ENCODE data around the gene NOS1. TPM values are rescaled to one million over a fixed set of nuclear protein-coding genes. Genes with fewer than 3 reads are reported as not detected.
A peak's percentile ranks its signal among the peaks of the same experiment; 100 is the strongest.
"Not testable (repeated sequence)": the region's sequence is repeated elsewhere in the genome, so short reads cannot be mapped to it uniquely, and the experiment has no call there.

Gene NOS1
- total RNA-seq (2014; rRNA removed; shearing (Covaris generic)): 119 and 131 TPM in 2 replicates

- 0 out of 2 replicates have a peak, but pooled peaks cover 3% of the 10 kb centered on the region for H3K4me1 ChIP-seq
- H3K27ac ChIP-seq: no peak within 1 kb of the TSS
- no peak within 1 kb of the TSS for H3K4me3 ChIP-seq
- no peaks in the 10 kb centered on the region for H3K27me3 ChIP-seq
- peaks cover 10% of the 10 kb centered on the region; the same call in 1 of the 2 replicates for H3K36me3 ChIP-seq
- DNase-seq: no peak
- H3K9me3 ChIP-seq (replicated peaks): no peaks in the 10 kb centered on the region
These were observed at the start of gene NOS1 for GRCh38 chr12:117361347-117361751. TSS of gene NOS1 (minus strand) at chr12:117361626. CDS start at chr12:117331069, 30,557 bp downstream.

GRCh38 chr12:117409286-117409685 lies 47.9 kb upstream of the NOS1 start:
- DNase-seq: no peak
- H3K27ac ChIP-seq: no peak overlapping the region
- peaks cover 14% of the 10 kb centered on the region for H3K36me3 ChIP-seq
- H3K4me1 ChIP-seq: no peaks in the 10 kb centered on the region
- no peaks in the 10 kb centered on the region for H3K9me3 ChIP-seq (replicated peaks)
- no peaks in the 10 kb centered on the region for H3K27me3 ChIP-seq
- H3K4me3 ChIP-seq: no peak overlapping the region

GRCh38 chr12:117408161-117408791 lies 46.9 kb upstream of the NOS1 start:
- DNase-seq: peak in 1 of 2 experiments; percentile 12
- no peaks in the 10 kb centered on the region for H3K27me3 ChIP-seq
- H3K4me3 ChIP-seq: no peak overlapping the region
- no peaks in the 10 kb centered on the region for H3K4me1 ChIP-seq
- H3K36me3 ChIP-seq: peaks cover 24% of the 10 kb centered on the region
- no peaks in the 10 kb centered on the region for H3K9me3 ChIP-seq (replicated peaks)
- H3K27ac ChIP-seq: no peak overlapping the region

- Histone ChIP-seq H3K36me3 (peaks cover 27% of the 10 kb centered on the region), H3K27me3 (no peaks in the 10 kb centered on the region), H3K27ac (no peak overlapping the region), H3K9me3 (replicated peaks) (no peaks in the 10 kb centered on the region), H3K4me3 (no peak overlapping the region), H3K4me1 (no peaks in the 10 kb centered on the region)
- no peak for DNase-seq
These were observed 43.5 kb upstream of the NOS1 start for GRCh38 chr12:117404940-117405339.

- Histone ChIP-seq H3K27me3 (no peaks in the 10 kb centered on the region), H3K27ac (no peak overlapping the region), H3K4me3 (no peak overlapping the region), H3K36me3 (peaks cover 30% of the 10 kb centered on the region), H3K4me1 (no peaks in the 10 kb centered on the region), H3K9me3 (replicated peaks) (no peaks in the 10 kb centered on the region; the same call in 1 of the 2 replicates)
- no peak for DNase-seq
These were observed 42.9 kb upstream of the NOS1 start for GRCh38 chr12:117404203-117404853.

- Histone ChIP-seq H3K36me3 (peaks cover 31% of the 10 kb centered on the region), H3K4me1 (no peaks in the 10 kb centered on the region), H3K27ac (no peak overlapping the region), H3K9me3 (replicated peaks) (no peaks in the 10 kb centered on the region; the same call in 1 of the 2 replicates), H3K4me3 (no peak overlapping the region), H3K27me3 (no peaks in the 10 kb centered on the region)
- DNase-seq: no peak
These were observed 42.2 kb upstream of the NOS1 start for GRCh38 chr12:117403586-117404139.

- H3K27ac ChIP-seq: no peak overlapping the region
- H3K9me3 ChIP-seq (replicated peaks): no peaks in the 10 kb centered on the region; the same call in 1 of the 2 replicates
- H3K4me3 ChIP-seq: no peak overlapping the region
- no peaks in the 10 kb centered on the region for H3K27me3 ChIP-seq
- no peaks in the 10 kb centered on the region for H3K4me1 ChIP-seq
- no peak for DNase-seq
- H3K36me3 ChIP-seq: peaks cover 38% of the 10 kb centered on the region
These were observed 40.9 kb upstream of the NOS1 start for GRCh38 chr12:117402363-117402762.

- Histone ChIP-seq H3K27me3 (no peaks in the 10 kb centered on the region), H3K4me1 (no peaks in the 10 kb centered on the region), H3K4me3 (no peak overlapping the region)
These were observed 39.5 kb upstream of the NOS1 start for GRCh38 chr12:117400912-117401311.

GRCh38 chr12:117398482-117398881 lies 37.1 kb upstream of the NOS1 start:
- DNase-seq; H3K9me3 ChIP-seq (replicated peaks); H3K27me3 ChIP-seq; H3K4me3 ChIP-seq; H3K4me1 ChIP-seq; H3K27ac ChIP-seq: not testable (repeated sequence)
- H3K36me3 ChIP-seq: peaks cover 29% of the 10 kb centered on the region

More at GRCh38 chr12:117400912-117401311, 39.5 kb upstream of the NOS1 start:
- no peak overlapping the region for H3K27ac ChIP-seq
- H3K9me3 ChIP-seq (replicated peaks): no peaks in the 10 kb centered on the region; the same call in 1 of the 2 replicates
- DNase-seq: no peak
- H3K36me3 ChIP-seq: peaks cover 41% of the 10 kb centered on the region

GRCh38 chr12:117395766-117396165 lies 34.3 kb upstream of the NOS1 start:
- no peak for DNase-seq
- Histone ChIP-seq H3K27me3 (no peaks in the 10 kb centered on the region), H3K27ac (no peak overlapping the region), H3K36me3 (peaks cover 27% of the 10 kb centered on the region), H3K4me3 (no peak overlapping the region), H3K9me3 (replicated peaks) (no peaks in the 10 kb centered on the region; the same call in 1 of the 2 replicates), H3K4me1 (no peaks in the 10 kb centered on the region)

GRCh38 chr12:117394491-117394890 lies 33.1 kb upstream of the NOS1 start:
- Histone ChIP-seq H3K9me3 (replicated peaks) (no peaks in the 10 kb centered on the region; the same call in 1 of the 2 replicates), H3K27ac (no peak overlapping the region), H3K36me3 (peaks cover 26% of the 10 kb centered on the region), H3K4me3 (no peak overlapping the region), H3K27me3 (no peaks in the 10 kb centered on the region), H3K4me1 (no peaks in the 10 kb centered on the region)
- DNase-seq: no peak

GRCh38 chr12:117393656-117394055 lies 32.2 kb upstream of the NOS1 start:
- no peak overlapping the region for H3K27ac ChIP-seq
- no peaks in the 10 kb centered on the region for H3K9me3 ChIP-seq (replicated peaks)
- H3K4me3 ChIP-seq: no peak overlapping the region
- H3K4me1 ChIP-seq: no peaks in the 10 kb centered on the region
- no peak for DNase-seq
- no peaks in the 10 kb centered on the region for H3K27me3 ChIP-seq
- peaks cover 18% of the 10 kb centered on the region for H3K36me3 ChIP-seq

- Histone ChIP-seq H3K4me1 (no peaks in the 10 kb centered on the region), H3K27ac (no peak overlapping the region)
- DNase-seq: no peak
These were observed 29.4 kb upstream of the NOS1 start for GRCh38 chr12:117390866-117391265.

GRCh38 chr12:117388951-117389446 lies 27.6 kb upstream of the NOS1 start:
- H3K27me3 ChIP-seq: no peaks in the 10 kb centered on the region
- H3K4me3 ChIP-seq: no peak overlapping the region
- no peak overlapping the region for H3K27ac ChIP-seq
- H3K36me3 ChIP-seq: peaks cover 2% of the 10 kb centered on the region; the same call in 1 of the 2 replicates
- no peaks in the 10 kb centered on the region for H3K9me3 ChIP-seq (replicated peaks)
- no peak for DNase-seq
- no peaks in the 10 kb centered on the region for H3K4me1 ChIP-seq

More at GRCh38 chr12:117390866-117391265, 29.4 kb upstream of the NOS1 start:
- H3K27me3 ChIP-seq: no peaks in the 10 kb centered on the region
- peaks cover 6% of the 10 kb centered on the region; the same call in 1 of the 2 replicates for H3K36me3 ChIP-seq
- no peak overlapping the region for H3K4me3 ChIP-seq
- no peaks in the 10 kb centered on the region for H3K9me3 ChIP-seq (replicated peaks)

- Histone ChIP-seq H3K27ac (no peak overlapping the region), H3K4me1 (no peaks in the 10 kb centered on the region), H3K4me3 (no peak overlapping the region), H3K9me3 (replicated peaks) (no peaks in the 10 kb centered on the region), H3K36me3 (0 out of 2 replicates have a peak, but pooled peaks cover 2% of the 10 kb centered on the region), H3K27me3 (no peaks in the 10 kb centered on the region)
- no peak for DNase-seq
These were observed 26.4 kb upstream of the NOS1 start for GRCh38 chr12:117387832-117388231.
